NCI-H128 (cell line): ENCODE results near the gene CEP290.
A peak's percentile ranks its signal among the peaks of the same experiment; 100 is the strongest.
"Not testable (repeated sequence)": the region's sequence is repeated elsewhere in the genome, so short reads cannot be mapped to it uniquely, and the experiment has no call there.

Experiments used
- DNase-seq: peaks from one replicate; lab custom pipeline; 2025; ENCODE audit not compliant: unreplicated experiment; lab: John Stamatoyannopoulos, UW

The CEP290 gene

GRCh38 chr12:88142610-88142991, 713 bp upstream of the CEP290 start:
- DNase-seq = no peak

GRCh38 chr12:88141425-88141773, 489 bp downstream of the CEP290 start:
- no peak for DNase-seq

GRCh38 chr12:88139711-88140110, 2.2 kb downstream of the CEP290 start:
- DNase-seq = not testable (repeated sequence)

DNA sequence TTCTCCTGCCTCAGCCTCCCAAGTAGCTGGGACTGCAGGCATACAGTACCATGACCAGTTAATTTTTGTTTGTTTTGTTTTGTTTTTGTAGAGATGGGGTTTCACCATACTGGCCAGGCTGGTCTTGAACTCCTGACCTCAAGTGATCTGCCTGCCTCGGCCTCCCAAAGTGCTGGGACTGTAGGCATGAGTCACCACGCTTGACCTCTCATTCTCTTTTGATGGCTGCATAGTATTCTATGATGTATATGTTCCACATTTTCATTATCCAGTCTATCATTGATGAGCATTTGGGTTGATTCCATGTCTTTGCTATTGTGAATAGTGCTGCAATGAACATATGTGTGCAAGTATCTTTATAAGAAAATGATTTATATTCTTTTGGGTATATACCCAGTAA, 8.7 kb downstream of the CEP290 start:
- DNase-seq = not testable (repeated sequence)

- no peak for DNase-seq
Measured at GRCh38 chr12:88132392-88132791, 9.5 kb downstream of the CEP290 start.

DNA sequence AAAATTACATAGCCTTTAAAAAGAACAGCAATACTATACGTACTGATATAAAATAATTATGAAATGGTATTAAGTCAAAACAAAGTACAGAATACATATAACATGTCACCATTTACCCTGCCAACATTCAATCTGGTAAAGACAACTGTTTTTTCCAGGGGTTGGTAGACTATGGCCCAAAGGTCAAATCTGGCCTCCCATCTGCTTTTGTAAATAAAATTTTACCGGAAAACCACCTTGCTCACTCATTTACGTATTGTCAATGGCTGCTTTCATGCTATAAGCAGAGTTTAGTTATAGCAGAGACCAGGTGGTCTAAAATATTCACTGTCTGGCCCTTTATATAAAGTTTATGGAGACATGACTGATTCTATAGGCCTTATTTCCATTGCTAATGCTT, 14.0 kb downstream of the CEP290 start:
- DNase-seq = no peak

DNA sequence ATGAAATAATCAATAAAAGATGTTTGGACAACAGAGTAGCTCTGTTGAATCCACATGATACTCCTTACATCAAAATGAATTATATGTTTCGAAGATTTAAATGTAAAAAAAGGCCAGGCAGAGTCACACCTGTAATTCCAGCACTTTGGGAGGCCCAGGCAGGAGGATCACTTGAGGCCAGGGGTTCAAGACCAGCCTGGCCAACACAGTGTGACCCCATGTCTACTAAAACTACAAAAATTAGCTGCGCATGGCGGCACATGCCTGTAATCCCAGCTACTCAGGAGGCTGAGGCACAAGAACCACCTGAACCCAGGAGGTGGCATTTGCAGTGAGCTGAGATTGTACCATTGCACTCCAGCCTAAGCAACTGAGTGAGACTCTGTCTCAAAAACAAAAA, 14.8 kb downstream of the CEP290 start:
- DNase-seq = no peak

DNA sequence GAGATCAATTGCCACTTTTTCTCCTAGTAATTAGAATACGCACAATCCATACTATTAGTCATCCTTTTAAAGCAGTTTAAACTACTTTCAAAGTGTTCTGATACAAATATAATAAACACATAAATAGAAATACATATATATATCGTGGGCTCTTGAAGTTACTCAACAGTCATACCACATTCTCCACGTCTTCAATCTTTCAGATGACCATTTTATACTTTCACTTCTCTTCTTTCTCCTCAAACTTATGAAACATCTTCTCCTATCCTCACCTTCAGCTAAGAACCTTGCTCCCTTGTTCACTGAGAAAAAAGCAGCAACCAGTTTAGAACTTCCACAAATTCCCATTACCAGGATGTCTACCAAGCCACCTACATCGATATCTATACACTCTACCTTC, 19.2 kb downstream of the CEP290 start:
- no peak for DNase-seq

DNA sequence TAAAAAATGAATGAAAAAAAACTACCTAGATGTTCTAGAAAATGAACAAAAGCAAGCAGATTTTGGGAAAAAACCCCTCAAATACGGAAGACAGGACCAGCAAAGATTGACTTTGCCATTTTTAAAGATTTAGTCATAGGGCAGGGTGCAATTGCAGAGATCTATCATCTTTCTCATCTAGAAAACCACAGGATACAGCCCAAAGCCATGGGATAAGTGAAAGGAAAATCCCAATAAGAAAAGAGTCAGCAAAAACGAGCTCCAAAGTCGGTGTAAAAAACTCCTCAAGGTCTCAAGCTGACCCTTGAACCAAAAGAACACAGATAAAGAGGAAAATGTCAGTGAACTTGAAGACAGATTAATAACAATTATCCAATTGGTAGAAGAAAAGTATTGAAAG, 28.0 kb downstream of the CEP290 start:
- no peak for DNase-seq

DNA sequence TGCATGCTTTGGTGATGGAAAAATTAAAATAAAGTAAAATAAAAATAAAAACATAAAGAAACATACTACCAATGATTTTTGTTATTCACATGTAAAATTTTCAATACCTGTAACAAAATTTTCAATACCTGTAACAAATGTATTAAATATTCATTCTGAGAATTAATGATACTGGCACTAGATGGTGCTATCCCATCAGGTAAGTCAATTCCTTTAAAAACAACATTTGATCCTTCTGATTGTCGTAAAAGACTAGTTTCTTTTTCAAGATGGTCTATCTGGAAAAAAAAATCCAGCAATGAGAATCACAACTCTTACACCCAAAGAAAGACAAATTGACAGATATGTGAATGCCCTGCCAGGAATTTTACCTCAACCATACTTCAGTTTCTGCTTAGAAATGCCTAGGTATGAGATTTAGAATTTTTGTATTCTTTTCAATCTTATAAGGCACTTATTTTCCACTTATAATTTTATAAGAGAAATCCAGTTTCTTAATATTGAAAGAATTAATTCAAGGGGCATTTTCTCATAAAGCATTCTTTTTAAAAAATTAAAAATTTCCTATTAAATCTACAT, 30.7 kb downstream of the CEP290 start:
- peak; percentile 31 for DNase-seq

DNA sequence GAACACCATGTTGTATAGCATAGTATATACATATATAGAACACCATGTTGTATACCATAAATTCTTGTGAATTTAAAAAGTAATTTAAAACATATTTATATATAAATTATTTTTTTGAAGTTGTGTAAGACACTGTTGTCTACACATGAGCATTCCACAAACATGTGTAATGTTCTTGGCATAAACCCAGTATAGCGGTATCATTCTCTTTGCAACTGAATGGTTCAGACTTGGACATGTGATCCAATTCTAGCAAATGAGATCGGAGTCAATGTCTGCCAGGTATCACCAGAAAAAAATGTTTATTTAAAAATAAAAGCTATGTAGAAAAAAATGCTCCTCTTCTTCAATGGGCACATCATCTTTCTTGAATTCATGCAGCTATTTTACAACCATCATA, 33.9 kb downstream of the CEP290 start:
- no peak for DNase-seq

DNA sequence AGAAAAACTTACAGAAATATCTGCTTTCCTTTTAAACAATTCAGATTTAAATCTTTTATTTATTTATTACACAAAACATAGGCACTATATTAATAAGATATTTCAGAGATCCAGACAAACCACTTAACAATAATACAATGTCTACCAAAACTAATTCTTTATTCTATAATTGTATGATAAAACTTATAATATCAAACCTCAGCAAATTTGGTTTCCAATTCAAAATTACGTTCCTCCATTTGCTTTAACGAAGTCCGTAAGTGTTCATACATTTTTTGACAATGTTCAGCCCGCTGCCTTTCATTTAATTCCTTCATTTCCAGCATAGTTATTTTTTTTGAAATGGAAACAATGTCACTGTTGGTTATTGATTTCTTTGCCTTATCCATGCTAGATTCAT, 48.3 kb downstream of the CEP290 start:
- no peak for DNase-seq

GRCh38 chr12:88092771-88093170, 49.1 kb downstream of the CEP290 start:
- DNase-seq = no peak

GRCh38 chr12:88084210-88084609, 57.7 kb downstream of the CEP290 start:
- DNase-seq = no peak

GRCh38 chr12:88083634-88084033, 58.3 kb downstream of the CEP290 start:
- no peak for DNase-seq

DNA sequence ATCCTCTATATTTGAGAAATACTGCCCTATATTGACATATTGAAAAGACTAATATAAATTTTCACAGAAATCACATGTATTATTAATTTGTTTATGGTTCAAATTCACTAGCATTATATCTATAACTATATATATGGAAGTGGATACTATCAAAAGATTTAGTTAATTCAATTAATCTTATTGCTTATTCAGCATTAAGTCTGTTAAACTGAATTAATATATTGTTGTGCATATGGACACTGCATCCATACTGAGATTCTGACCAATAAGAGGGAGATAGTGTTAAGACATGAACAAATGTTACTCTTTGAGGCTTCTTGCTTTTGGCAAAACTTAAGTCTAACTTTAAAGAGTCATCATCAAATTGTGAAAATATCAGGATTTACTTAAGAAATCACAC, 60.6 kb downstream of the CEP290 start:
- DNase-seq = no peak

GRCh38 chr12:88067301-88067700, 74.6 kb downstream of the CEP290 start:
- DNase-seq = no peak

DNA sequence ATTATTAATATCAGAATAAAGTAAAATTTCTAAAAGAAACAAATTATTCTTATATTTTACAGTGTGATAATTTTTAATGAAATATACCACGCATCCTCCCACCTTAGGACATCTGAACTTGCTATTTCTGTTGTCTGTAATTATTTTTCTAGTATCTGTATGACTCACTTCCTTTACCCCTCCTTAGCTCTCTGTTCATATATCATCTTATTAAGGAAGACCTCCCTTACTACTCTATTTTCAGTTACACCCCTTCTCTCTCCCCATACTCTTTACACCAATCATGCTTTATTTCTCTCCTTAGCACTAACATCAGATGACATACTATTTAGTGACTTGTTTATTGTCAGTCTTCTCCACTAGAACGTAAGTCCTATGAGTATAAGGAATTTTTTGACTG, 78.5 kb downstream of the CEP290 start:
- DNase-seq = no peak

GRCh38 chr12:88062474-88062873, 79.4 kb downstream of the CEP290 start:
- no peak for DNase-seq

DNA sequence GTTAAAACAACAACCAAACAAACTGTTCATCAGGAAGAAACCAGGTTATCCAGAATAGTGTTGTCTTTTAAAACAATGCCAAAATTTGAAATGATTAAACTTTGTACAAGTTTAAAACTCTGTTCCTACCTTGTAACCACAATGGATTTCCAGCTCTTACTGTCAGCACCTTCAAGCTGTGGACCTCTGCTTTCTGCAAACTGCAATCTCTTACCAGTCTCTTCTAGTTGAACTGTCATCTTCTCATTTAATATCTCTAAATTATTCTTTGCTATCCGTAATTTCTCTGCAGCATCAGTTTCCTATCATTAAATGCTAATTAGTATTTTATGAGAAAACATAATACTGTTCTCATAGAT, 83.2 kb downstream of the CEP290 start:
- DNase-seq = no peak

GRCh38 chr12:88057994-88058718, 83.7 kb downstream of the CEP290 start:
- no peak for DNase-seq

GRCh38 chr12:88056571-88056970, 85.3 kb downstream of the CEP290 start:
- DNase-seq = no peak

DNA sequence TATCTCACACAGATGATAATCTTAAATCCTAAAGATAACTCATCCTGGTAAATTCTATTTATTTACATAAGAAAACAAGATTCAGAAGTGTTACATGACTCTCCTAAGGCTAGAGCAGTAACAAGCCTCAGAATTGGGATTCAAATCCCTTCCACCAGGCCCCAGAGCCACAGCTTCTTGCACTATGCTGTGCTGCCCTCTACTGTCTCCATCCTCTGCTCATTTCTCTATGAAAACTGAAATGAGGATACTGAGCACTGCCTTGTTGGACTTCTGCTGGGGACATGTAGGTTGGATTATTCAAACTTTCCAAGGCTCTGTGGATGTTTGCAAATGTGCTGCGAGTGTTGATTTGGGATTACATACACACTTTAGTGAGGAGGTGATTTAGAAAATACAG, 89.2 kb downstream of the CEP290 start:
- peak; percentile 27 for DNase-seq
